HepG2 (cell line): ENCODE results near the gene TIA1. TPM values are rescaled to one million over a fixed set of nuclear protein-coding genes. Genes with fewer than 3 reads are reported as not detected.

Source experiments
- CHD4 ChIP-seq: fragments of 200-600 bp; sonication (generic); IDR thresholded peaks from 2 replicates; pipeline ENCODE4 v1.7.0; 2017; ENCODE audit warnings: mild to moderate bottlenecking, low read length, borderline replicate concordance
- DR1 ChIP-seq: sonication (generic); formaldehyde crosslinking; IDR thresholded peaks from 2 replicates; pipeline ENCODE4 v1.8.0; 2021; ENCODE audit warnings: mild to moderate bottlenecking, missing genetic modification reagents, inconsistent platforms
- FLYWCH1 ChIP-seq: sonication (generic); formaldehyde crosslinking; IDR thresholded peaks from 2 replicates; pipeline ENCODE4 v1.8.1; 2023; ENCODE audit warnings: mild to moderate bottlenecking, missing genetic modification reagents
- FOXA3 ChIP-seq: IDR thresholded peaks from 2 replicates; pipeline ENCODE4 v1.6.1; 2016; ENCODE audit warnings: missing genetic modification reagents, missing compliant biosample characterization
- FOXK1 ChIP-seq: sonication (generic); formaldehyde crosslinking; IDR thresholded peaks from 2 replicates; pipeline ENCODE4 v1.4.0; 2020; ENCODE audit warnings: low read depth, missing genetic modification reagents, borderline replicate concordance
- GLI4 ChIP-seq: sonication (generic); formaldehyde crosslinking; IDR thresholded peaks from 2 replicates; pipeline ENCODE4 v1.5.1; 2020; ENCODE audit warnings: missing genetic modification reagents, mild to moderate bottlenecking, moderate library complexity, borderline replicate concordance
- HES4 ChIP-seq: sonication (generic); formaldehyde crosslinking; IDR thresholded peaks from 2 replicates; pipeline ENCODE4 v1.9.0; 2021; ENCODE audit warnings: mild to moderate bottlenecking, missing genetic modification reagents, borderline replicate concordance
- LCORL ChIP-seq, 2 experiments: fragments of 450-650 bp in 1 of 2; sonication (generic) in 1 of 2; formaldehyde crosslinking in 1 of 2; IDR thresholded peaks; 2 replicates each; pipeline versions ENCODE4 v1.5.0 to v1.6.1; 2017 to 2020; ENCODE audit warnings: antibody characterized with exemption in 1 of 2, missing genetic modification reagents in 1 of 2
- RFXAP ChIP-seq: sonication (generic); formaldehyde crosslinking; IDR thresholded peaks from 2 replicates; pipeline ENCODE4 v1.4.0; 2020; ENCODE audit warnings: missing genetic modification reagents, borderline replicate concordance
- SETDB1 ChIP-seq: sonication (generic); formaldehyde crosslinking; IDR thresholded peaks from 2 replicates; pipeline ENCODE4 v1.5.1; 2020; ENCODE audit warnings: missing genetic modification reagents, mild to moderate bottlenecking, borderline replicate concordance
- THAP9 ChIP-seq: sonication (generic); formaldehyde crosslinking; IDR thresholded peaks from 2 replicates; pipeline ENCODE4; 2020; ENCODE audit warnings: missing genetic modification reagents, mild to moderate bottlenecking, borderline replicate concordance
- ZNF251 ChIP-seq: sonication (generic); formaldehyde crosslinking; IDR thresholded peaks from 2 replicates; pipeline ENCODE4 v1.9.0; 2021; ENCODE audit warnings: mild to moderate bottlenecking, missing genetic modification reagents
- ZNF496 ChIP-seq: sonication (generic); formaldehyde crosslinking; IDR thresholded peaks from 2 replicates; pipeline ENCODE4 v1.8.1; 2023; ENCODE audit warnings: mild to moderate bottlenecking, moderate library complexity, missing genetic modification reagents; ENCODE audit not compliant: insufficient replicate concordance
- ZNF646 ChIP-seq: sonication (generic); formaldehyde crosslinking; IDR thresholded peaks from 2 replicates; pipeline ENCODE4 v1.9.0; 2021; ENCODE audit warnings: mild to moderate bottlenecking, missing genetic modification reagents
- polyA plus RNA-seq, 8 experiments: library from polyadenylated mRNA; depleted of rRNA in 3 of 8; stranded (reverse) in 7 of 8; unstranded in 1 of 8; fragments of >200 nt; fragmentation: Illumina TruSeq in 4 of 8; extraction: Trizol in 4 of 8; gene quantifications; 2 replicates each; pipeline versions ENCODE4 v1.2.1 to v1.2.3, GENCODE V29; 2011 to 2016; ENCODE audit warnings: low read depth in 4 of 8, missing spikeins in 1 of 8, mixed read lengths in 1 of 8; ENCODE audit not compliant: insufficient read depth in 1 of 8
- total RNA-seq, 5 experiments: library from RNA; depleted of rRNA; stranded (reverse); fragments of >200 nt; fragmentation: Illumina TruSeq; extraction: Trizol; gene quantifications; 2 replicates each; pipeline ENCODE4 v1.2.3, GENCODE V29; 2016; ENCODE audit warnings: low read depth in 1 of 5
- TF ChIP-seq, protein P1 (sequence below): sonication (generic); formaldehyde crosslinking; conservative IDR thresholded peaks from 2 replicates; pipeline ENCODE4 v1.4.0; 2020; ENCODE audit warnings: missing genetic modification reagents

Gene TIA1
- total and polyA plus RNA-seq, 2 of the 13 experiments (the other 11 are each of a cell fraction or from before 2014, with no cell fraction given): 209 to 319 TPM

- peak; percentile 98 for TF ChIP-seq THAP9 (CRISPR knock-in tag)
- no peak for TF ChIP-seq ZNF496 (CRISPR knock-in tag)
- TF ChIP-seq, protein P1, sequence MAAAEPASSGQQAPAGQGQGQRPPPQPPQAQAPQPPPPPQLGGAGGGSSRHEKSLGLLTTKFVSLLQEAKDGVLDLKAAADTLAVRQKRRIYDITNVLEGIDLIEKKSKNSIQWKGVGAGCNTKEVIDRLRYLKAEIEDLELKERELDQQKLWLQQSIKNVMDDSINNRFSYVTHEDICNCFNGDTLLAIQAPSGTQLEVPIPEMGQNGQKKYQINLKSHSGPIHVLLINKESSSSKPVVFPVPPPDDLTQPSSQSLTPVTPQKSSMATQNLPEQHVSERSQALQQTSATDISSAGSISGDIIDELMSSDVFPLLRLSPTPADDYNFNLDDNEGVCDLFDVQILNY (CRISPR knock-in tag): peak; percentile 61; the same call in 1 of the 2 replicates
- peak; percentile 85 for TF ChIP-seq DR1 (CRISPR knock-in tag)
- no peak for TF ChIP-seq CHD4
- no peak for TF ChIP-seq SETDB1
- TF ChIP-seq GLI4 (CRISPR knock-in tag): peak; percentile 96; the same call in 1 of the 2 replicates
- no peak for TF ChIP-seq ZNF646 (CRISPR knock-in tag)
- TF ChIP-seq RFXAP (CRISPR knock-in tag): 0 out of 2 replicates have a peak, but pooled peaks have one; percentile 43
- TF ChIP-seq LCORL (IDR thresholded peaks at IDR 0.05): no peak
- peak; percentile 79 for TF ChIP-seq LCORL (CRISPR knock-in tag; IDR thresholded peaks at IDR 0.05)
- TF ChIP-seq FOXA3 (CRISPR knock-in tag): peak; percentile 3; the same call in 1 of the 2 replicates
- peak; percentile 89; the same call in 1 of the 2 replicates for TF ChIP-seq HES4
- TF ChIP-seq FLYWCH1 (CRISPR knock-in tag): no peak
- TF ChIP-seq FOXK1 (CRISPR knock-in tag): no peak; the same call in none of the 2 replicates
- TF ChIP-seq ZNF251 (CRISPR knock-in tag): no peak; the same call in 1 of the 2 replicates
These were observed at the start of gene TIA1 (continued) for GRCh38 chr2:70248181-70248847.
